Right cardiac atrium (tissue), 5 donors: ENCODE data around the gene CDK9. TPM values are rescaled to one million over a fixed set of nuclear protein-coding genes. Genes with fewer than 3 reads are reported as not detected.
"Not testable (repeated sequence)": the region's sequence is repeated elsewhere in the genome, so short reads cannot be mapped to it uniquely, and the experiment has no call there.

Source experiments
- ATAC-seq, 2 donors: fragments of 200-7000 bp; cut with Tn5 transposase; one replicate each; pipeline versions ENCODE4 v1.8.0 to v1.9.1; 2020; ENCODE audit warnings: moderate library complexity in 2 of 2, mild to moderate bottlenecking in 1 of 2
- DNase-seq, 3 donors: peaks; one replicate each; pipeline ENCODE4 v3.0.0-alpha.2; 2020
- H3K27ac ChIP-seq: one replicate; pipeline ENCODE4 v1.5.1; 2013; ENCODE audit warnings: mild to moderate bottlenecking, low read length, control low read depth, moderate library complexity
- H3K27me3 ChIP-seq: one replicate; pipeline ENCODE4 v1.6.1; 2013; ENCODE audit not compliant: control insufficient read depth, insufficient read depth
- H3K4me1 ChIP-seq: one replicate; pipeline ENCODE4 v1.6.1; 2013; ENCODE audit warnings: low read length; ENCODE audit not compliant: control insufficient read depth, insufficient read depth
- H3K4me3 ChIP-seq: one replicate; pipeline ENCODE4 v1.5.1; 2013; ENCODE audit warnings: low read length, control low read depth
- H3K9me3 ChIP-seq: one replicate; pipeline ENCODE4 v1.6.1; 2013; ENCODE audit warnings: low read length; ENCODE audit not compliant: control insufficient read depth
- WGBS: extraction: QIAGEN DNeasy Blood & Tissue Kit; methylation state at CpG from one replicate; pipeline ENCODE4 v1.1.7; 2013; 5-methylcytosine and 5-hydroxymethylcytosine counted together
- intact Hi-C, 4 donors: fragments of 100-400 bp; cut with DNase I; formaldehyde crosslinking; loops; one replicate each; pipeline versions ENCODE4 v1.11.0 to v1.14.0; 2022 to 2023
- microRNA-seq, 2 donors: library from miRNA; unstranded; fragments of <30 nt; microRNA quantifications; one replicate each; pipeline ENCODE4 v1.2.0, GENCODE V29; 2020 to 2021
- polyA plus RNA-seq: library from polyadenylated mRNA; stranded (reverse); fragments of 200-250 nt; gene quantifications from one replicate; pipeline ENCODE4 v1.2.3, GENCODE V29; 2013
- total RNA-seq, 4 donors: library from RNA; stranded (reverse); fragmentation: NEBNext Ultra II Directional; extraction: Animal tissue kit (Norgen Biotek cat#: 25700); gene quantifications; one replicate each; pipeline ENCODE4 v1.2.1, GENCODE V29; 2021
- donor health status: healthy with polysubstance abuse.
- donor health status: DM: no; HTN: yes; CAD: no.
- donor health status: DM: no; HTN: no; CAD: no.
- donor health status: DM: no; HTN: yes; CAD: no; lungs with severe emphysema.
- donor health status: DM: yes; HTN: yes; CAD: no.

Gene CDK9
- total and polyA plus RNA-seq, 5 donors = 37.3 to 62.5 (median 58.6) TPM

GRCh38 chr9:127829205-127829906 is 43.5 kb downstream of the CDK9 start:
- intact Hi-C loops = loop anchor here in 1 of 4 donors (5.0 kb wide), 1 partner anchor 33 kb away; no protein-coding TSS in a partner anchor
- ATAC-seq (no peak), DNase-seq (peak in 1 of 3 donors; percentile 62)
- 54% methylated on average over 6 of the region's 6 CpGs for WGBS
- H3K27me3 ChIP-seq = no peaks in the 10 kb centered on the region
- peaks cover 22% of the 10 kb centered on the region for H3K4me1 ChIP-seq
- H3K4me3 ChIP-seq = no peak overlapping the region
- H3K9me3 ChIP-seq = no peaks in the 10 kb centered on the region
- H3K27ac ChIP-seq = peak overlapping the region; percentile 89

- DNase-seq (peak in 1 of 3 donors; percentile 69), ATAC-seq (no peak)
- H3K9me3 ChIP-seq = no peaks in the 10 kb centered on the region
- no peaks in the 10 kb centered on the region for H3K27me3 ChIP-seq
- H3K27ac ChIP-seq = peak overlapping the region; percentile 80
- 44% methylated on average over 7 of the region's 7 CpGs for WGBS
- peaks cover 34% of the 10 kb centered on the region for H3K4me1 ChIP-seq
- H3K4me3 ChIP-seq = no peak overlapping the region
- intact Hi-C loops = no loop called here
Observed at GRCh38 chr9:127832248-127832647, 46.4 kb downstream of the CDK9 start.

GRCh38 chr9:127833555-127833954 is 47.7 kb downstream of the CDK9 start:
- intact Hi-C loops = no loop called here
- peaks cover 40% of the 10 kb centered on the region for H3K4me1 ChIP-seq
- H3K9me3 ChIP-seq = no peaks in the 10 kb centered on the region
- H3K27ac ChIP-seq = peak overlapping the region; percentile 70
- DNase-seq = no peak
- no peaks in the 10 kb centered on the region for H3K27me3 ChIP-seq
- 15% methylated on average over 1 of the region's 1 CpG for WGBS
- ATAC-seq = no peak
- no peak overlapping the region for H3K4me3 ChIP-seq

GRCh38 chr9:127835991-127836516 is 50.2 kb downstream of the CDK9 start:
- Histone ChIP-seq H3K4me1 (peaks cover 39% of the 10 kb centered on the region), H3K4me3 (peak overlapping the region; percentile 10), H3K9me3 (no peaks in the 10 kb centered on the region), H3K27me3 (no peaks in the 10 kb centered on the region), H3K27ac (peak overlapping the region; percentile 61)
- peak; percentile 75 to 84 (median 79) for DNase-seq
- intact Hi-C loops = no loop called here
- peak in 1 of 2 donors; percentile 1 for ATAC-seq
- WGBS = 10% methylated on average over 17 of the region's 17 CpGs

GRCh38 chr9:127836561-127836960 is 50.7 kb downstream of the CDK9 start:
- H3K27ac ChIP-seq = peak overlapping the region; percentile 61
- H3K27me3 ChIP-seq, ATAC-seq, DNase-seq, intact Hi-C loops, H3K4me3 ChIP-seq, H3K9me3 ChIP-seq: not testable (repeated sequence)
- WGBS = 48% methylated on average over 3 of the region's 3 CpGs
- peaks cover 42% of the 10 kb centered on the region for H3K4me1 ChIP-seq

GRCh38 chr9:127837346-127837745 is 51.5 kb downstream of the CDK9 start:
- peaks cover 41% of the 10 kb centered on the region for H3K4me1 ChIP-seq
- 32% methylated on average over 4 of the region's 4 CpGs for WGBS

DNA sequence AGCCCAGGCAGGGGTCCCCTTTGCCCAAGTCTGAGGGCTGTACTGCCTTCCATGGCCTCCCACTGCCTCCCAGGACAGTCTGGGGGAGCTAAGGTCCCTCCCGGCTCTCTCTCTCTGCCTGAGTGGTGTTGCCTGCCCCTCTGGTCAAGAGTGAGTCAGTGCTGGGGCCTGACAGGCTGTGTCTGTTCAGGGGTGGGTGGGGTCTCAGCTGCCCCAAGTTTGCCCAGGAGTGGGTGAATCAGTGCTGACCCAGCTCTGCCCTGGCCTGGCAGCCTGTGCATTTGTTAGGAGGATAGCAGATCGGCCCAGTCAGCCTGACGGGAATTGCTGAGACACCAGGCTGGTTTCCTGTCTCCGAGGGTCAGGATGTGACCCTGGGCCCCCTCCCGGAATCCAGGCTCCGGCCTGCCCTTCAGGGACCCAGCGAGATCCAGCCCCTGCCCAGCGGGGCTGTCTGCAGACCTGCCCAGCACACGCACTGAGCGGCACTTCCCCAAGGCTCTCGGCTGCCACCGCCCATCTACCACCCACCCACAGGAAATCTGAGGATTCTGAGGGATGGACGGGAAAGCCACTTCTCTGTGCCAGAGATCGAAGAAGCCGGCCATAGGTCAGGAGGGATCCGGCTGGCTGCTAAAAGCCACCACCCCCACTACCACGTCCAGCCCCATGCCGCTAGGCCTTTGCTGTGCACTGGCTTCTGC is 52.7 kb downstream of the CDK9 start:
- intact Hi-C loops = no loop called here
- DNase-seq = peak; percentile 92 to 95 (median 93)
- Histone ChIP-seq H3K4me3 (no peak overlapping the region), H3K9me3 (no peaks in the 10 kb centered on the region), H3K27ac (peak overlapping the region; percentile 92), H3K4me1 (peaks cover 40% of the 10 kb centered on the region), H3K27me3 (no peaks in the 10 kb centered on the region)
- 22% methylated on average over 18 of the region's 18 CpGs for WGBS
- peak; percentile 86 to 91 for ATAC-seq

More at GRCh38 chr9:127837346-127837745, 51.5 kb downstream of the CDK9 start:
- intact Hi-C loops = no loop called here
- H3K4me3 ChIP-seq = no peak overlapping the region
- H3K9me3 ChIP-seq = no peaks in the 10 kb centered on the region
- DNase-seq = peak in 2 of 3 donors; percentile 77 to 85
- peak overlapping the region; percentile 92 for H3K27ac ChIP-seq
- no peak for ATAC-seq
- no peaks in the 10 kb centered on the region for H3K27me3 ChIP-seq

Small RNA genes lying within 50 kb of the gene (microRNA-seq; reads per million reads assigned to microRNA genes)
- gene MIR2861 (0 to 0.54 reads per million in 2 donors), gene MIR3960 (0 reads per million in 2 donors)

Other genes with a start within 250 kb of the CDK9 start
- 10 to 100 TPM; 30.0 to 43.3 (median 41.2) TPM for gene STXBP1, start 173.8 kb upstream of the CDK9 start, total RNA-seq
- 19.4 TPM for gene STXBP1, start 173.8 kb upstream of the CDK9 start, polyA plus RNA-seq
- gene CFAP157, start 79.0 kb upstream of the CDK9 start, total RNA-seq = not detected
- 0.18 TPM for gene CFAP157, start 79.0 kb upstream of the CDK9 start, polyA plus RNA-seq
- 10 to 100 TPM in 3 of 4 donors, 1 to 10 TPM in 1; 8.7 to 15.0 (median 11.6) TPM for gene PTRH1, start 70.4 kb upstream of the CDK9 start, total RNA-seq
- gene PTRH1, start 70.4 kb upstream of the CDK9 start, polyA plus RNA-seq = 16.3 TPM
- under 1 TPM in 3 of 4 donors, not detected in 1; 0.06 to 0.14 (median 0.11) TPM for gene TTC16, start 70.0 kb upstream of the CDK9 start, total RNA-seq
- gene TTC16, start 70.0 kb upstream of the CDK9 start, polyA plus RNA-seq = 0.14 TPM
- 1 to 10 TPM; 3.1 to 3.9 (median 3.5) TPM for gene TOR2A, start 50.7 kb upstream of the CDK9 start, total RNA-seq
- 3.7 TPM for gene TOR2A, start 50.7 kb upstream of the CDK9 start, polyA plus RNA-seq
- gene SH2D3C, start 7.4 kb upstream of the CDK9 start, total RNA-seq = 10 to 100 TPM in 3 of 4 donors, 1 to 10 TPM in 1; 9.4 to 15.5 (median 12.7) TPM
- 17.4 TPM for gene SH2D3C, start 7.4 kb upstream of the CDK9 start, polyA plus RNA-seq
- 10 to 100 TPM; 34.1 to 53.1 (median 45.6) TPM for gene FPGS, start 16.8 kb downstream of the CDK9 start, total RNA-seq
- gene FPGS, start 16.8 kb downstream of the CDK9 start, polyA plus RNA-seq = 30.1 TPM
- 100 to 1,000 TPM; 275 to 462 (median 364) TPM for gene ENG, start 68.6 kb downstream of the CDK9 start, total RNA-seq
- 362 TPM for gene ENG, start 68.6 kb downstream of the CDK9 start, polyA plus RNA-seq
- 100 to 1,000 TPM; 630 to 722 (median 659) TPM for gene AK1, start 91.6 kb downstream of the CDK9 start, total RNA-seq
- gene AK1, start 91.6 kb downstream of the CDK9 start, polyA plus RNA-seq = 811 TPM
- gene ST6GALNAC6, start 113.6 kb downstream of the CDK9 start, total RNA-seq = 10 to 100 TPM; 60.1 to 73.7 (median 65.2) TPM
- 55.9 TPM for gene ST6GALNAC6, start 113.6 kb downstream of the CDK9 start, polyA plus RNA-seq
- 10 to 100 TPM; 26.3 to 36.7 (median 32.3) TPM for gene ST6GALNAC4, start 131.0 kb downstream of the CDK9 start, total RNA-seq
- 24.3 TPM for gene ST6GALNAC4, start 131.0 kb downstream of the CDK9 start, polyA plus RNA-seq
- 1 to 10 TPM in 1 of 4 donors, under 1 TPM in 1, not detected in 2; 0.29 to 1.3 TPM for gene PIP5KL1, start 144.7 kb downstream of the CDK9 start, total RNA-seq
- 0.29 TPM for gene PIP5KL1, start 144.7 kb downstream of the CDK9 start, polyA plus RNA-seq
- gene DPM2, start 151.8 kb downstream of the CDK9 start, total RNA-seq = 10 to 100 TPM; 13.6 to 20.0 (median 16.0) TPM
- 16.4 TPM for gene DPM2, start 151.8 kb downstream of the CDK9 start, polyA plus RNA-seq
- gene EEIG1, start 195.0 kb downstream of the CDK9 start, total RNA-seq = 10 to 100 TPM; 23.1 to 35.1 (median 31.6) TPM
- gene EEIG1, start 195.0 kb downstream of the CDK9 start, polyA plus RNA-seq = 12.7 TPM